PC-3 (cell line): Measurements from ENCODE around the gene KLF11.

Experiments
- EZH2 ChIP-seq: fragments of 300-600 bp; sonication (generic); IDR thresholded peaks from one replicate; pipeline ENCODE4 v1.6.1; 2017; ENCODE audit warnings: antibody characterized with exemption, mild to moderate bottlenecking, low read length; ENCODE audit not compliant: unreplicated experiment
- EZH2phosphoT487 ChIP-seq: fragments of 300-600 bp; sonication (generic); IDR thresholded peaks from 2 replicates; pipeline ENCODE4 v1.6.1; 2018; ENCODE audit warnings: mild to moderate bottlenecking, antibody characterized with exemption, low read length, borderline replicate concordance
- TF ChIP-seq, protein P1 (sequence below): fragments of 300-600 bp; sonication (generic); conservative IDR thresholded peaks from 2 replicates; pipeline ENCODE4 v1.5.1; 2017; ENCODE audit warnings: antibody characterized with exemption, low read depth, mild to moderate bottlenecking, low read length

DNA sequence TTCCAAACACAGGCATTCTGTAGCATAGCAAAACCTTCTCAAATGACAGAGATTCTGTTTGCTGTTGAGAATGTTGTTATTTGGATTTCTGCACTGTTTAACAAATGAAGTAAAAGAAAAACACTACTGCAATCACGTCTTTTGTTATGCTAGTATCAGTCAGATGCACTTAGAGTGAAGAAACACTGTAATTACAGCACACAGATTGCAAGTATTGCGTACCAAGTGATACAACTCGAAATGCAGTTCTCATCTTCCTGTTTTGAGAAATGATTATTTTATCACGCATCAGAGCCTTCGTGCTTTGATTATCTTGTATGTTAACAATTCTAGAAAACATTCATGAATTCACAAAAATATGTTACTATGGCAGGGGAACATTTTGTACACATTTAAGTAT lies 41.8 kb upstream of the KLF11 start:
- TF ChIP-seq, protein P1, sequence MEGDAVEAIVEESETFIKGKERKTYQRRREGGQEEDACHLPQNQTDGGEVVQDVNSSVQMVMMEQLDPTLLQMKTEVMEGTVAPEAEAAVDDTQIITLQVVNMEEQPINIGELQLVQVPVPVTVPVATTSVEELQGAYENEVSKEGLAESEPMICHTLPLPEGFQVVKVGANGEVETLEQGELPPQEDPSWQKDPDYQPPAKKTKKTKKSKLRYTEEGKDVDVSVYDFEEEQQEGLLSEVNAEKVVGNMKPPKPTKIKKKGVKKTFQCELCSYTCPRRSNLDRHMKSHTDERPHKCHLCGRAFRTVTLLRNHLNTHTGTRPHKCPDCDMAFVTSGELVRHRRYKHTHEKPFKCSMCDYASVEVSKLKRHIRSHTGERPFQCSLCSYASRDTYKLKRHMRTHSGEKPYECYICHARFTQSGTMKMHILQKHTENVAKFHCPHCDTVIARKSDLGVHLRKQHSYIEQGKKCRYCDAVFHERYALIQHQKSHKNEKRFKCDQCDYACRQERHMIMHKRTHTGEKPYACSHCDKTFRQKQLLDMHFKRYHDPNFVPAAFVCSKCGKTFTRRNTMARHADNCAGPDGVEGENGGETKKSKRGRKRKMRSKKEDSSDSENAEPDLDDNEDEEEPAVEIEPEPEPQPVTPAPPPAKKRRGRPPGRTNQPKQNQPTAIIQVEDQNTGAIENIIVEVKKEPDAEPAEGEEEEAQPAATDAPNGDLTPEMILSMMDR: no peak
- TF ChIP-seq EZH2 (no peak), EZH2phosphoT487 (no peak)
